Lower leg skin (tissue), 3 donors: ENCODE results near the gene ACP4.

Source experiments
- CTCF ChIP-seq, 3 donors: fragments of 450-650 bp; IDR thresholded peaks; one replicate each; pipeline ENCODE4 v1.5.1; 2016; ENCODE audit warnings: antibody characterized with exemption in 3 of 3, mild to moderate bottlenecking in 3 of 3, moderate library complexity in 2 of 3
- POLR2A ChIP-seq, 2 donors: fragments of 450-650 bp; IDR thresholded peaks; one replicate each; pipeline ENCODE4 v1.6.1; 2016 to 2017; ENCODE audit warnings: antibody characterized with exemption in 2 of 2, mild to moderate bottlenecking in 1 of 2, moderate library complexity in 1 of 2

GRCh38 chr19:50801107-50801506, 10.9 kb downstream of the ACP4 start:
- no peak for TF ChIP-seq CTCF (IDR thresholded peaks at IDR 0.05)
- no peak for TF ChIP-seq POLR2A (IDR thresholded peaks at IDR 0.05)
